Measurements from ENCODE around the gene UBXN7.
"Not testable (repeated sequence)": the region's sequence is repeated elsewhere in the genome, so short reads cannot be mapped to it uniquely, and the experiment has no call there.

The UBXN7 gene

DNA sequence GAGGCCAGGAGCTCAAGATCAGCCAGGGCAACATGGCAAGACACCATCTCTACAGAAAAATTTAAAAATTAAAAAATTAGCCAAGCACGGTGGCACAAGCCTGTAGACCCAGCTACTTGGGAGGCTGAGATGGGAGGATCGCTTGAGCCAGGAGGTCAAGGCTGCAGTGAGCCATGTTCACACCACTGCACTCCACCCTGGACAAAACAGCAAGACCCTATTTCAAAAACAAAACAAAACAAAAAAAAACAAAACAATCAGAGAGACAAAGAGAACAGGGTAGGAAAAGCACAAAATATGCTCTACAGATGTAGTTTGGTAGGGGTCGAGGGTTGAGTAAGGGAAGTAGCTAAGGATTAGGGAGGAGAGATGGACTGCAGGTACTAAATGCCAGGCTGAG is 117.6 kb downstream of the UBXN7 start:
- DNase-seq, result no peak

DNA sequence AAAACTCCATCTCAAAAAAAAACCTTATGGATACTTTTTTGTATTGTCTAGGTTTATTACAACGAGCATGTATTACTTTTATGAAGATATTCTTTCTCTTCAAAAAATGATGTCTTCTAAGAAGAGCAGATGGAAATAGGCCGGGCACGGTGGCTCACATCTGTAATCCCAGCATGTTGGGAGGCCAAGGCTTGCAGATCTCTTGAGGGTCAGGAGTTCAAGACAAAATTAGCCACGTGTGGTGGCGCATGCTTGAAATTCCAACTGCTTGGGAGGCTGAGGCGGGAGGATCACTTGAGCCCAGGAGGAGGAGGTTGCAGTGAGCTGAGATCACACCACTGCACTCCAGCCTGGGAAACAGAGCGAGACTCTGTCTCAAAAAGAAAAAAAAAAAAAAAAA is 118.1 kb downstream of the UBXN7 start:
- not testable (repeated sequence) for DNase-seq

- not testable (repeated sequence) for DNase-seq
These were observed 129.3 kb downstream of the UBXN7 start for GRCh38 chr3:196302960-196303359.

DNA sequence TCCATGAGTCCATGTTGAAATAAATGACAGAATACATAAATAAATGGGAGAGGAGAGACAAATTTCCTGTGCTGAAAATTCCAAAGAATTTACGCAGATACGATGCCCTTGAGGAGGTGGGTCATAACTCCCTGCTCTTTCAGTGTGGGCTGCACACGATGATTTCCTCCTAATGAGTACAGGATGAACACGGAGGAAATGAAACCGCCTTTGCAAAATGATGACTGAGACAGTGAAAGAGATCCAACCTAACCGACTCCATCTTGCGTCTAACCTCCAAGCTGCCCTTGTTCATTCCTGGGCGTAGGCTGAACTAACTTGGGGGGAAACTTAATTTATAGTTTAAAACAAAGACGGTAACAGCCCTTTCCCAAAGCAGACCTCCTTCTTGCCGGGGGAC is 129.7 kb downstream of the UBXN7 start:
- DNase-seq, result not testable (repeated sequence)

- DNase-seq, result no peak
These were observed 133.7 kb downstream of the UBXN7 start for GRCh38 chr3:196298521-196298920.
